Endothelial cell of umbilical vein (primary cell): Measurements from ENCODE around the gene HNRNPC. TPM values are rescaled to one million over a fixed set of nuclear protein-coding genes. Genes with fewer than 3 reads are reported as not detected.

ENCODE experiments used
- BruUV-seq: library from RNA; stranded (reverse); fragments of 400-500 nt; replicated peaks from 2 replicates; lab custom pipeline; 2021; lab: Mats Ljungman, UMichigan
- CTCF ChIA-PET: fragments of 300-600, 350-600 bp; sonication (Branson Sonifier 250); formaldehyde crosslinking; loops from one replicate; lab custom pipeline; 2021; ENCODE audit warnings: antibody characterized with exemption, inconsistent platforms; lab: Charles Lee
- POLR2A ChIA-PET: fragments of 300-600, 350-600 bp; sonication (Branson Sonifier 250); formaldehyde crosslinking; loops from one replicate; lab custom pipeline; 2021; ENCODE audit warnings: antibody characterized with exemption, inconsistent platforms; lab: Charles Lee
- DNase-seq: peaks from one replicate; pipeline ENCODE4 v3.0.0-alpha.2; 2011; ENCODE audit warnings: low read depth, low spot score
- FAIRE-seq: peaks from 2 replicates; lab custom pipeline; 2011; peaks lifted over from hg19 to GRCh38; lab: Jason Lieb, UNC
- H2AFZ ChIP-seq: 2 replicates; pipeline ENCODE4 v1.6.0; 2012; ENCODE audit warnings: low read depth, low read length, control low read depth, inconsistent platforms
- H3K27ac ChIP-seq: 2 replicates; pipeline ENCODE4 v1.5.1; 2011; ENCODE audit warnings: low read depth, mild to moderate bottlenecking, control low read depth, low read length, moderate library complexity; ENCODE audit not compliant: insufficient read depth
- H3K27me3 ChIP-seq, 2 experiments: 2 replicates each; pipeline versions ENCODE4 v1.6.0 to v1.6.1; 2011; ENCODE audit warnings: low read length in 2 of 2, mixed read lengths in 1 of 2; ENCODE audit not compliant: control insufficient read depth in 2 of 2, insufficient read depth in 2 of 2
- H3K36me3 ChIP-seq, 2 experiments: 2 replicates in 1 of 2; 3 replicates in 1 of 2; pipeline ENCODE4 v1.5.1; 2011; ENCODE audit warnings: low read length in 2 of 2, mild to moderate bottlenecking in 1 of 2, moderate library complexity in 1 of 2; ENCODE audit not compliant: control insufficient read depth in 2 of 2, insufficient read depth in 2 of 2; ENCODE audit errors: extremely low read depth in 1 of 2
- H3K4me1 ChIP-seq: 3 replicates; pipeline ENCODE4 v1.5.1; 2011; ENCODE audit warnings: mild to moderate bottlenecking, low read length; ENCODE audit not compliant: control insufficient read depth, insufficient read depth; ENCODE audit errors: extremely low read depth
- H3K4me2 ChIP-seq: 2 replicates; pipeline ENCODE4 v1.6.1; 2011; ENCODE audit warnings: low read length, control low read depth, mixed read lengths; ENCODE audit not compliant: insufficient read depth
- H3K4me3 ChIP-seq, 3 experiments: fragments of 200-600 bp in 1 of 3; sonication (generic), shearing (Covaris generic) in 1 of 3; replicated peaks in 1 of 3; 2 replicates each; pipeline ENCODE4 v1.5.1; 2011 to 2016; ENCODE audit warnings: control low read depth in 3 of 3, low read length in 3 of 3, mild to moderate bottlenecking in 2 of 3, inconsistent platforms in 1 of 3, low read depth in 1 of 3, moderate library complexity in 1 of 3; ENCODE audit not compliant: insufficient read depth in 1 of 3
- H3K79me2 ChIP-seq: 2 replicates; pipeline ENCODE4 v1.6.0; 2012; ENCODE audit warnings: low read length, inconsistent platforms; ENCODE audit not compliant: control insufficient read depth, insufficient read depth
- H3K9ac ChIP-seq: replicated peaks from 2 replicates; pipeline ENCODE3; 2011; ENCODE audit warnings: low read length, control low read depth; ENCODE audit not compliant: insufficient read depth; ENCODE audit errors: extremely low read depth
- H3K9me1 ChIP-seq: replicated peaks from 3 replicates; pipeline ENCODE4 v1.6.0; 2011; ENCODE audit warnings: mild to moderate bottlenecking, low read length; ENCODE audit not compliant: control insufficient read depth, insufficient read depth; ENCODE audit errors: extremely low read depth
- H3K9me3 ChIP-seq: replicated peaks from 2 replicates; pipeline ENCODE4 v1.5.1; 2012; ENCODE audit warnings: low read length, inconsistent platforms; ENCODE audit not compliant: control insufficient read depth, insufficient read depth
- H4K20me1 ChIP-seq: replicated peaks from 2 replicates; pipeline ENCODE3; 2011; ENCODE audit warnings: mild to moderate bottlenecking, low read length; ENCODE audit not compliant: control insufficient read depth, insufficient read depth; ENCODE audit errors: extremely low read depth
- CTCF ChIP-seq, 2 donors: IDR thresholded peaks; 1 replicate in 1 of 2; 2 replicates in 1 of 2; pipeline ENCODE4 v1.5.1; 2011; ENCODE audit warnings: low read length in 2 of 2, mild to moderate bottlenecking in 2 of 2, moderate library complexity in 2 of 2, control low read depth in 1 of 2, inconsistent platforms in 1 of 2, low read depth in 1 of 2; ENCODE audit not compliant: insufficient read depth in 1 of 2; ENCODE audit errors: extremely low read depth in 1 of 2
- FOS ChIP-seq: IDR thresholded peaks from 2 replicates; pipeline ENCODE4 v1.6.1; 2011; ENCODE audit warnings: mild to moderate bottlenecking, low read length, moderate library complexity, borderline replicate concordance; ENCODE audit not compliant: insufficient read depth
- JUN ChIP-seq: IDR thresholded peaks from 2 replicates; pipeline ENCODE4 v1.6.1; 2011; ENCODE audit warnings: borderline replicate concordance, low read depth; ENCODE audit not compliant: insufficient read length, insufficient read depth
- POLR2AphosphoS5 ChIP-seq: IDR thresholded peaks from 2 replicates; pipeline ENCODE4 v1.6.1; 2012; ENCODE audit warnings: low read depth, mild to moderate bottlenecking, control low read depth, low read length, moderate library complexity; ENCODE audit not compliant: insufficient read depth
- dilution Hi-C: fragments of 300-500 bp; cut with MboI; formaldehyde crosslinking; loops from one replicate; pipeline ENCODE4 v1.15.0; 2019; ENCODE audit warnings: low sequenced_read_pairs; ENCODE audit not compliant: extremely low pct_ligation_motif_present
- intact Hi-C: fragments of 100-400 bp; cut with micrococcal nuclease; formaldehyde crosslinking; loops from one replicate; pipeline ENCODE4 v1.10.0; 2022
- polyA plus RNA-seq, 4 experiments: library from polyadenylated mRNA; depleted of rRNA in 3 of 4; stranded (reverse) in 3 of 4; unstranded in 1 of 4; fragments of >200 nt; gene quantifications; 2 replicates each; pipeline versions ENCODE4 v1.2.1 to v1.2.3, GENCODE V29; 2011 to 2012; ENCODE audit warnings: missing spikeins in 1 of 4
- total RNA-seq: library from RNA; stranded (reverse); gene quantifications from 2 replicates; pipeline ENCODE4 v1.2.3, GENCODE V29; 2021
- TF ChIP-seq, protein P1 (sequence below): IDR thresholded peaks from 2 replicates; pipeline ENCODE4 v1.6.1; 2011; ENCODE audit not compliant: insufficient read depth, insufficient read length

Gene HNRNPC
- total and polyA plus RNA-seq, 2 donors (not counting 3 experiments of a cell fraction or from before 2014, with no cell fraction given) = 531 to 674 TPM

- no peak overlapping the region for H3K27ac ChIP-seq
- no peaks in the 10 kb centered on the region for H3K79me2 ChIP-seq
- no peaks in the 10 kb centered on the region for H3K9me1 ChIP-seq
- H4K20me1 ChIP-seq = no peaks in the 10 kb centered on the region
- H3K4me1 ChIP-seq = no peaks in the 10 kb centered on the region
- intact Hi-C loops = no loop called here
- ChIA-PET POLR2A (no interaction called here), CTCF (no interaction called here)
- FAIRE-seq (no peak), DNase-seq (no peak)
- H3K4me2 ChIP-seq = no peak overlapping the region
- H2AFZ ChIP-seq = no peak overlapping the region
- H3K36me3 ChIP-seq = no peaks in the 10 kb centered on the region
- H3K9ac ChIP-seq = no peak overlapping the region
- TF ChIP-seq, protein P1, sequence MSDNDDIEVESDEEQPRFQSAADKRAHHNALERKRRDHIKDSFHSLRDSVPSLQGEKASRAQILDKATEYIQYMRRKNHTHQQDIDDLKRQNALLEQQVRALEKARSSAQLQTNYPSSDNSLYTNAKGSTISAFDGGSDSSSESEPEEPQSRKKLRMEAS = no peak
- no peak for TF ChIP-seq POLR2AphosphoS5
- no peak for TF ChIP-seq FOS
- no peak for TF ChIP-seq CTCF (IDR thresholded peaks at IDR 0.05; ENCODE audit: extremely low read depth in 1 of 2, insufficient read depth in 1 of 2, low read depth in 1 of 2, low read length in 2 of 2)
- no peak for TF ChIP-seq JUN
- dilution Hi-C loops = no loop called here
- BruUV-seq = no TSS peak
- H3K4me3 ChIP-seq = no peak overlapping the region
- H3K9me3 ChIP-seq = no peaks in the 10 kb centered on the region
- peaks cover 6 to 9% of the 10 kb centered on the region in 2 experiments for H3K27me3 ChIP-seq
Measured at GRCh38 chr14:21194597-21194996, 74.6 kb downstream of the HNRNPC start.
